ENCODE data around the gene ZNF695.
A peak's percentile ranks its signal among the peaks of the same experiment; 100 is the strongest.

ZNF695 gene

GRCh38 chr1:246987083-246987690 is 20.7 kb downstream of the ZNF695 start:
- peaks cover 29% of the 10 kb centered on the region for H3K9me3 Mint-ChIP-seq
- H3K4me3 Mint-ChIP-seq = no peak overlapping the region
- DNase-seq (ENCODE audit: low spot score in 2 of 2) (no peak), ATAC-seq (ENCODE audit: low read depth) (no peak)
- peaks cover 16% of the 10 kb centered on the region for H3K36me3 Mint-ChIP-seq
- H3K4me1 Mint-ChIP-seq = no peaks in the 10 kb centered on the region
- H3K27me3 Mint-ChIP-seq = no peaks in the 10 kb centered on the region
- H3K27ac Mint-ChIP-seq = no peak overlapping the region

DNA sequence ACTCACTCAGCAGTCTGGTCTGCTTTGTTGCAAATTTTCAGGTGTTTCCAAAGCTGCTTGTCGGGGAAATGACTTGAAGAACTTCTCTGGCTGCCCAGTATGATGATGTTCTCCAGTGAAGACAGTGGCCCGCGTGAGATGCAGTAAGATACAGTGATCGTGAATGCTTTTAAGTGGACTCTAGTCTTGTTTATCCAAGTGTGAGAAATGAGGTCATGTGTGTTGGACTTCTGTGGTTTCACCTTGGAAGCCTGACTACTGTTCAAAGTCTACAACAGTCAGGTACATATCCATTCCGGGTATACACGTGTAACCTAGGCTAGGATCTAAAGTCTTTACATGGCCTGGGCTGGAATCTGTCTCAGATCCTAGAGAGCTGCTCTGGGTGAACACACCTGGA is 29.1 kb downstream of the ZNF695 start:
- H3K27ac Mint-ChIP-seq = no peak overlapping the region
- H3K4me3 Mint-ChIP-seq = no peak overlapping the region
- H3K27me3 Mint-ChIP-seq = peaks cover 2% of the 10 kb centered on the region
- H3K9me3 Mint-ChIP-seq = peaks cover 22% of the 10 kb centered on the region
- no peaks in the 10 kb centered on the region for H3K4me1 Mint-ChIP-seq
- ATAC-seq (ENCODE audit: low read depth) = no peak
- no peak for DNase-seq (ENCODE audit: low spot score in 2 of 2)
- H3K36me3 Mint-ChIP-seq = peaks cover 16% of the 10 kb centered on the region

- no peak overlapping the region for H3K27ac Mint-ChIP-seq
- H3K4me3 Mint-ChIP-seq = no peak overlapping the region
- peaks cover 14% of the 10 kb centered on the region for H3K36me3 Mint-ChIP-seq
- H3K4me1 Mint-ChIP-seq = no peaks in the 10 kb centered on the region
- peaks cover 22% of the 10 kb centered on the region for H3K9me3 Mint-ChIP-seq
- ATAC-seq (ENCODE audit: low read depth) (no peak), DNase-seq (ENCODE audit: low spot score in 2 of 2) (no peak)
- H3K27me3 Mint-ChIP-seq = peaks cover 2% of the 10 kb centered on the region
Observed at GRCh38 chr1:246978281-246978680, 29.6 kb downstream of the ZNF695 start.

DNA sequence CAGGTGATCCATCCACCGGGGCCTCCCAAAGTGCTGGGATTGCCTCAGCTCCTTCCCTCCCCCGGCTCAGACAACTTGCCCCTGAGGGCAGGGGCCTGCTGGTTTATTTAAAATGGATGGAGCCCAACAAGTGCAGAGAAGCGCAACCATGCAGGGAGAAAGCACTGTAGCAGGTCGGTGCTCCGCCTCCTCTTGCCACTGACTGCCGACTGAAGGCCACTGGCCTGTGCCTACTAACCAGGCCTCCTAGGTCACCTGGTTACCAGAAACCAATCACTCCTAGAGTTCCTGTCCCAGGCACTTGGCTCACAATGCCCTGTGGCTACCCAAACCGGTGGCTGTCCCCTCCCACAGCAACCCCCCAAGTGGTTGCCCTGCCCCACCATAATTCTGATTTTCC is 35.9 kb downstream of the ZNF695 start:
- peaks cover 21% of the 10 kb centered on the region for H3K9me3 Mint-ChIP-seq
- peaks cover 2% of the 10 kb centered on the region for H3K27me3 Mint-ChIP-seq
- peaks cover 9% of the 10 kb centered on the region for H3K36me3 Mint-ChIP-seq
- ATAC-seq (ENCODE audit: low read depth) = no peak
- H3K4me3 Mint-ChIP-seq = no peak overlapping the region
- no peak for DNase-seq (ENCODE audit: low spot score in 2 of 2)
- H3K4me1 Mint-ChIP-seq = no peaks in the 10 kb centered on the region
- no peak overlapping the region for H3K27ac Mint-ChIP-seq

DNA sequence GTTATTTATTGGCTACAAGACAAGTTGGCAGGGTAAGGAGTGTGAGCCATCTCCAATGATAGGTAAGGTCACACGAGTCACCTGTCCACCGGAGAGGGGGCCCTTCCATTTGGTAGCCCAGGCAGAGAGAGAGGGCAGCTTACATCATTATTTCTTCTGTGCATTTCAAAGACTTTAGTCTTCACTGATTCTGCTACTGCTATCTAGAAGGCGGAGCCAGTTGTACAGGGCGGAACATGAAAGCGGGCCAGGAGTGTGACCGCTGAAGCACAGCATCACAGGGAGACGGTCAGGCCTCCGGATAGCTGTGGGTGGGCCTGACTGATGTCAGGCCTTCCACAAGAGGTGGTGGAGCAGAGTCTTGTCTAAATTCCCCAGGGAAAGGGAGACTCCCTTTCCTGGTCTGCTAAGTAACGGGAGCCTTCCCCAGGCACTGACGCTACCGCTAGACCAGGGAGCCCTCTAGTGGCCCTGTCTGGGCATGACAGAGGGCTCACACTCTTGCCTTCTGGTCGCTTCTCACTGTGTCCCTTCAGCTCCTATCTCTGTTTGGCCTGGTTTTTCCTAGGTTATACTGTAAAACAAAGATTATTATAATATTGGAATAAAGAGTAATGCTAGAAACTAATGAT is 36.7 kb downstream of the ZNF695 start:
- DNase-seq (ENCODE audit: low spot score in 2 of 2) (peak; percentile 52 to 55), ATAC-seq (ENCODE audit: low read depth) (no peak)
- no peaks in the 10 kb centered on the region for H3K4me1 Mint-ChIP-seq
- H3K4me3 Mint-ChIP-seq = peak overlapping the region; percentile 38
- H3K36me3 Mint-ChIP-seq = peaks cover 12% of the 10 kb centered on the region
- peaks cover 20% of the 10 kb centered on the region for H3K9me3 Mint-ChIP-seq
- no peak overlapping the region for H3K27ac Mint-ChIP-seq
- peaks cover 2% of the 10 kb centered on the region for H3K27me3 Mint-ChIP-seq

DNA sequence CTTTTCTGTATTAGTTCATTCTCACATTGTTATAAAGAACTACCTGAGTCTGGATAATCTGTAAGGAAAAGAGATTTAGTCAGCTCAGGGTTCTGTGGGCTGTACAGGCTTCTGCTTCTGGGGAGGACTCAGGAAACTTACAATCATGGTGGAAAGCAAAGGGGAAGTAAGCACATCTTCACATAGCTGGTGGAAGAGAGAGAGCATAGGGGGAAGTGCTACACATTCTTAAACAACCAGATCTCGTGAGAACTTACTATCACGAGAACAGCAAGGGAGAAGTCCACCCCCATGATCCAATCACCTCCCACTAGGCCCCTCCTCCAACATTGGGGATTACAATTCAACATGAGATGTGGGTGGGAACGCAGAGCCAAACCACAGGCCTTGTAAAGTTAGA is 38.2 kb downstream of the ZNF695 start:
- peaks cover 13% of the 10 kb centered on the region for H3K36me3 Mint-ChIP-seq

GRCh38 chr1:246966502-246966901 is 41.4 kb downstream of the ZNF695 start:
- peaks cover 15% of the 10 kb centered on the region for H3K36me3 Mint-ChIP-seq
- no peak for DNase-seq (ENCODE audit: low spot score in 2 of 2)
- H3K4me3 Mint-ChIP-seq = no peak overlapping the region
- H3K27me3 Mint-ChIP-seq = peaks cover 2% of the 10 kb centered on the region
- no peak for ATAC-seq (ENCODE audit: low read depth)
- H3K9me3 Mint-ChIP-seq = peaks cover 20% of the 10 kb centered on the region
- no peak overlapping the region for H3K27ac Mint-ChIP-seq
- peaks cover 10% of the 10 kb centered on the region for H3K4me1 Mint-ChIP-seq

More for the DNA sequence above, 38.2 kb downstream of the ZNF695 start:
- DNase-seq (ENCODE audit: low spot score in 2 of 2) (no peak), ATAC-seq (ENCODE audit: low read depth) (no peak)
- Mint-ChIP-seq H3K27me3 (no peaks in the 10 kb centered on the region), H3K4me1 (no peaks in the 10 kb centered on the region), H3K27ac (no peak overlapping the region), H3K9me3 (peaks cover 18% of the 10 kb centered on the region), H3K4me3 (no peak overlapping the region)

GRCh38 chr1:246959944-246960693 is 47.7 kb downstream of the ZNF695 start:
- peaks cover 4% of the 10 kb centered on the region for H3K36me3 Mint-ChIP-seq
- peak overlapping the region; percentile 87 for H3K27ac Mint-ChIP-seq
- peaks cover 23% of the 10 kb centered on the region for H3K4me1 Mint-ChIP-seq
- DNase-seq (ENCODE audit: low spot score in 2 of 2) = peak in 1 of 2 donors; percentile 9
- peaks cover 2% of the 10 kb centered on the region for H3K9me3 Mint-ChIP-seq
- ATAC-seq (ENCODE audit: low read depth) = peak; percentile 92
- H3K4me3 Mint-ChIP-seq = peak overlapping the region; percentile 63
- peaks cover 2% of the 10 kb centered on the region for H3K27me3 Mint-ChIP-seq

- H3K4me3 Mint-ChIP-seq = no peak overlapping the region
- ATAC-seq (ENCODE audit: low read depth) (no peak), DNase-seq (ENCODE audit: low spot score in 2 of 2) (no peak)
- peaks cover 2% of the 10 kb centered on the region for H3K9me3 Mint-ChIP-seq
- H3K27me3 Mint-ChIP-seq = no peaks in the 10 kb centered on the region
- H3K27ac Mint-ChIP-seq = no peak overlapping the region
- no peaks in the 10 kb centered on the region for H3K36me3 Mint-ChIP-seq
- no peaks in the 10 kb centered on the region for H3K4me1 Mint-ChIP-seq
Observed at GRCh38 chr1:246954126-246954525, 53.7 kb downstream of the ZNF695 start.

DNA sequence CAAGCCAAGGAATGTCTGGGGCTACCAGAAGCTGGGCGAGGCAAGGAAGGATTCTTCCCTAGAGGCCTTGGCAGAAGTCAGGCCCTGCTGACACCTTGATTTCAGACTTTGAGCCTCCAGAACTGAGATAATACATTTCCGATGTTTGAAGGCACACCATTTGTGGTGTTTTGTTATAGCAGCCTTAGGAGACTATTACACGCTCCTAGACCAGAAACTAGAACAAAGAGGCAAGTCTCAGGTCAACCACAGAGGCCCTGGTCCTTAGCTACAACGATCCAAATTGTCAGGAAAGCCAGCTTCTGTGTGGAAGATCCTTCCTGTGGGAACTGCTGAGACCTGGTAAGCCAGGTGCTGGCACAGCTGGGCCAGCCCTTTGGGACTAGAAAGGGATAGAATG is 56.4 kb downstream of the ZNF695 start:
- Mint-ChIP-seq H3K9me3 (peaks cover 2% of the 10 kb centered on the region), H3K27ac (no peak overlapping the region), H3K4me1 (peaks cover 5% of the 10 kb centered on the region), H3K4me3 (no peak overlapping the region), H3K27me3 (no peaks in the 10 kb centered on the region), H3K36me3 (no peaks in the 10 kb centered on the region)
- ATAC-seq (ENCODE audit: low read depth) (no peak), DNase-seq (ENCODE audit: low spot score in 2 of 2) (no peak)

DNA sequence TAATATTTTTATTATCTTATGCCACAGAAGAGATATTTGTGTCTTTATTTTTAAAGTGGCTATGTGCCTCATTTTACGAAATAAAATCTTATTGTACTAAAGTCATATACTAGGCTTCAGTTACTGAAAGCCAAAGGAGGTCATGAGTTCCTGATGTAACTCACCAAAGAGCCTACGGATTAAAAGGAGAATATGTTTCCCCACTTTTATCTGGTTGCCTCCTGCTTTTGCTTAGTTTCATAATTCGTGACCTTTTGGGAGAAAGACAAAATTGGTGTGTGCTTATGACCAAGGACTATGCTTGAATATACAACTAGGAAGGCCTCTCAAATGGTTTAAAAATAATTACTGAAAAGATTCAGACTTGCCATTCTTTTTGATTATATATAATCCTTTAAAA is 57.9 kb downstream of the ZNF695 start:
- no peak for DNase-seq (ENCODE audit: low spot score in 2 of 2)
- H3K4me3 Mint-ChIP-seq = no peak overlapping the region
- ATAC-seq (ENCODE audit: low read depth) = no peak
- peaks cover 2% of the 10 kb centered on the region for H3K9me3 Mint-ChIP-seq
- no peaks in the 10 kb centered on the region for H3K36me3 Mint-ChIP-seq
- H3K4me1 Mint-ChIP-seq = peaks cover 5% of the 10 kb centered on the region
- H3K27ac Mint-ChIP-seq = no peak overlapping the region
- H3K27me3 Mint-ChIP-seq = no peaks in the 10 kb centered on the region

DNA sequence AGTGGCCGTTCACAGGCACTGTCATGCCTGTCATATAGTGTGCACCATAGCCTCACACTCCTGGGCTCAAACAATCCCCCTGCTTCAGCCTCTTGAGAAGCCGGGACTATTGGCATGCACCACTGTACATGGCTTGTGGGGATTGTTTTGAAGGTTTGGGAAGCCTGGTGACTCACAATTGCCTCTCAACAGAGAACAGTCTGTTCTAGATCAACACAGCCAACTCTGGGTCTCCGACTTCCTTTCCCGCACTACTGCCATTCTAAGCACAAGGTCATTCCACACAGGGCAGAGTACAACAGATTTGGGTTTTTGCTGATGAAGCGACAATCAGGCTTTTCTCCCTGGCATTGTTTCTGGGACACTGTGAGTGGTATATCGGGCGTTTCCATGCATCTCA is 60.6 kb downstream of the ZNF695 start:
- Mint-ChIP-seq H3K9me3 (peaks cover 2% of the 10 kb centered on the region), H3K4me1 (peaks cover 5% of the 10 kb centered on the region), H3K27me3 (no peaks in the 10 kb centered on the region), H3K36me3 (no peaks in the 10 kb centered on the region), H3K27ac (no peak overlapping the region), H3K4me3 (no peak overlapping the region)
- no peak for DNase-seq (ENCODE audit: low spot score in 2 of 2)
- ATAC-seq (ENCODE audit: low read depth) = no peak

DNA sequence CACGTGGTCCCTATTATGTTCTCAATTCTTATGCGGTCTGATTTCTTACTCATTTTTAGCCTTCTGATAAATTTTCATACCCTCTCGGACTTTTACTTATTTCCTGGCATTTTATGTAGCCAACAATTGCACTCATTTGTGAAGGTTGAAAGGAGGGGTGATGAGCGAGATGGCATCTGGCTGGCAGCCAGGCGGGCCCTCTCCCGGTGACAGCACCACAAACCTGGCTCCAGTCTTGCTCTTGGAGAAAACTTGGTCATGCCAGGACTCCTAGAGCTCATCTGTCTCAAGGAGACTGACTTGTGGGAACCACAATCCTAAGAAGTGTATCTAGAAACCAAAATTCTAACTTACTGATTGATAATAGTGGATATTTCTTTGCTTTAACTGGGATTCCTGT is 61.5 kb downstream of the ZNF695 start:
- no peaks in the 10 kb centered on the region for H3K36me3 Mint-ChIP-seq
- DNase-seq (ENCODE audit: low spot score in 2 of 2) (no peak), ATAC-seq (ENCODE audit: low read depth) (no peak)
- peaks cover 2% of the 10 kb centered on the region for H3K9me3 Mint-ChIP-seq
- H3K4me1 Mint-ChIP-seq = peaks cover 5% of the 10 kb centered on the region
- H3K4me3 Mint-ChIP-seq = no peak overlapping the region
- H3K27me3 Mint-ChIP-seq = no peaks in the 10 kb centered on the region
- H3K27ac Mint-ChIP-seq = no peak overlapping the region
